ENCODE measurements around the gene CGN. TPM values are rescaled to one million over a fixed set of nuclear protein-coding genes. Genes with fewer than 3 reads are reported as not detected.

The CGN gene
- total RNA-seq, 2 experiments from 2014 or later, result 1.7 to 1.9 TPM

GRCh38 chr1:151504252-151504651 lies 6.9 kb upstream of the CGN start:
- ATAC-seq (no peak), DNase-seq (no peak)
- no peak for TF ChIP-seq CTCF (IDR thresholded peaks at IDR 0.05)
- ChIA-PET POLR2A (interaction anchor here (0.6 kb wide), 1 partner anchor 371 kb away, joined by 3 read pairs; no protein-coding TSS in a partner anchor), CTCF (interaction anchor here (0.8 kb wide), 1 partner anchor 90 kb away, joined by 4 read pairs; no protein-coding TSS in a partner anchor)
- H3K9me3 Mint-ChIP-seq, result no peaks in the 10 kb centered on the region
- H3K36me3 Mint-ChIP-seq (ENCODE audit: low read depth), result no peaks in the 10 kb centered on the region
- H3K27me3 Mint-ChIP-seq, result no peaks in the 10 kb centered on the region
- H3K4me3 Mint-ChIP-seq, result no peak overlapping the region
- H3K27ac Mint-ChIP-seq, result no peak overlapping the region
- H3K4me1 Mint-ChIP-seq (ENCODE audit: low read depth), result peaks cover 2% of the 10 kb centered on the region
- intact Hi-C loops (cut with micrococcal nuclease), result no loop called here

GRCh38 chr1:151504759-151505158 lies 6.4 kb upstream of the CGN start:
- no peak for TF ChIP-seq CTCF (IDR thresholded peaks at IDR 0.05)
- Mint-ChIP-seq H3K9me3 (no peaks in the 10 kb centered on the region), H3K27me3 (no peaks in the 10 kb centered on the region), H3K27ac (no peak overlapping the region), H3K4me3 (no peak overlapping the region), H3K4me1 (ENCODE audit: low read depth) (peaks cover 2% of the 10 kb centered on the region), H3K36me3 (ENCODE audit: low read depth) (no peaks in the 10 kb centered on the region)
- POLR2A ChIA-PET, result interaction anchor here (0.6 kb wide), 1 partner anchor 370 kb away, joined by 3 read pairs; no protein-coding TSS in a partner anchor
- CTCF ChIA-PET, result interaction anchor here (0.8 kb wide), 1 partner anchor 89 kb away, joined by 4 read pairs; no protein-coding TSS in a partner anchor
- ATAC-seq, result no peak
- DNase-seq, result no peak
- intact Hi-C loops (cut with micrococcal nuclease), result no loop called here

- DNase-seq, result no peak
- Mint-ChIP-seq H3K36me3 (ENCODE audit: low read depth) (no peaks in the 10 kb centered on the region), H3K27me3 (no peaks in the 10 kb centered on the region), H3K4me3 (no peak overlapping the region), H3K9me3 (no peaks in the 10 kb centered on the region), H3K27ac (no peak overlapping the region), H3K4me1 (ENCODE audit: low read depth) (peaks cover 23% of the 10 kb centered on the region)
- ChIA-PET CTCF (no interaction called here), POLR2A (no interaction called here)
- no peak for ATAC-seq
- TF ChIP-seq CTCF (IDR thresholded peaks at IDR 0.05), result no peak
- intact Hi-C loops (cut with micrococcal nuclease), result no loop called here
Measured at GRCh38 chr1:151508833-151509232, 2.4 kb upstream of the CGN start.

- Mint-ChIP-seq H3K27ac (no peak overlapping the region), H3K27me3 (no peaks in the 10 kb centered on the region), H3K4me1 (ENCODE audit: low read depth) (peaks cover 27% of the 10 kb centered on the region), H3K36me3 (ENCODE audit: low read depth) (no peaks in the 10 kb centered on the region), H3K9me3 (no peaks in the 10 kb centered on the region), H3K4me3 (no peak overlapping the region)
- intact Hi-C loops (cut with micrococcal nuclease), result loop anchor here (10.0 kb wide), 1 partner anchor 65 kb away; no protein-coding TSS in a partner anchor
- ATAC-seq (no peak), DNase-seq (no peak)
- ChIA-PET POLR2A (no interaction called here), CTCF (interaction anchor here (1.9 kb wide), 1 partner anchor 66 kb away, joined by 5 read pairs; no protein-coding TSS in a partner anchor)
- TF ChIP-seq CTCF (IDR thresholded peaks at IDR 0.05), result no peak
Measured at GRCh38 chr1:151509350-151510019, 1.7 kb upstream of the CGN start.

- ChIA-PET POLR2A (no interaction called here), CTCF (interaction anchor here (0.6 to 1.9 kb wide), 4 partner anchors 10 to 125 kb away, joined by 3 to 5 read pairs (median 4); no protein-coding TSS in a partner anchor)
- H3K36me3 Mint-ChIP-seq (ENCODE audit: low read depth), result no peaks in the 10 kb centered on the region
- no peak overlapping the region for H3K27ac Mint-ChIP-seq
- no peaks in the 10 kb centered on the region for H3K27me3 Mint-ChIP-seq
- peak overlapping the region; percentile 80 for H3K4me3 Mint-ChIP-seq
- H3K9me3 Mint-ChIP-seq, result no peaks in the 10 kb centered on the region
- no peak for ATAC-seq
- intact Hi-C loops (cut with micrococcal nuclease), result loop anchor here (10.0 kb wide), 1 partner anchor 65 kb away; no protein-coding TSS in a partner anchor
- no peak for TF ChIP-seq CTCF (IDR thresholded peaks at IDR 0.05)
- peaks cover 27% of the 10 kb centered on the region for H3K4me1 Mint-ChIP-seq (ENCODE audit: low read depth)
- DNase-seq, result no peak
Measured at GRCh38 chr1:151510020-151510405, 1.2 kb upstream of the CGN start.

All from activated CD8-positive, alpha-beta T cell treated with anti-CD3 and anti-CD28 coated beads for 36 hours (primary cell).